ENCODE data around the gene RNF38.
A peak's percentile ranks its signal among the peaks of the same experiment; 100 is the strongest.
"Not testable (repeated sequence)": the region's sequence is repeated elsewhere in the genome, so short reads cannot be mapped to it uniquely, and the experiment has no call there.

The RNF38 gene

GRCh38 chr9:36426348-36426747, 26.3 kb upstream of the RNF38 start:
- no peak for DNase-seq (ENCODE audit: low read depth)
- H3K4me3 ChIP-seq (ENCODE audit: low read depth, low read length) = no peak overlapping the region
- TF ChIP-seq, protein P1, sequence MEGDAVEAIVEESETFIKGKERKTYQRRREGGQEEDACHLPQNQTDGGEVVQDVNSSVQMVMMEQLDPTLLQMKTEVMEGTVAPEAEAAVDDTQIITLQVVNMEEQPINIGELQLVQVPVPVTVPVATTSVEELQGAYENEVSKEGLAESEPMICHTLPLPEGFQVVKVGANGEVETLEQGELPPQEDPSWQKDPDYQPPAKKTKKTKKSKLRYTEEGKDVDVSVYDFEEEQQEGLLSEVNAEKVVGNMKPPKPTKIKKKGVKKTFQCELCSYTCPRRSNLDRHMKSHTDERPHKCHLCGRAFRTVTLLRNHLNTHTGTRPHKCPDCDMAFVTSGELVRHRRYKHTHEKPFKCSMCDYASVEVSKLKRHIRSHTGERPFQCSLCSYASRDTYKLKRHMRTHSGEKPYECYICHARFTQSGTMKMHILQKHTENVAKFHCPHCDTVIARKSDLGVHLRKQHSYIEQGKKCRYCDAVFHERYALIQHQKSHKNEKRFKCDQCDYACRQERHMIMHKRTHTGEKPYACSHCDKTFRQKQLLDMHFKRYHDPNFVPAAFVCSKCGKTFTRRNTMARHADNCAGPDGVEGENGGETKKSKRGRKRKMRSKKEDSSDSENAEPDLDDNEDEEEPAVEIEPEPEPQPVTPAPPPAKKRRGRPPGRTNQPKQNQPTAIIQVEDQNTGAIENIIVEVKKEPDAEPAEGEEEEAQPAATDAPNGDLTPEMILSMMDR (IDR thresholded peaks at IDR 0.05; ENCODE audit: control insufficient read depth, extremely low read depth, insufficient read depth) = no peak

- TF ChIP-seq, protein P1 (IDR thresholded peaks at IDR 0.05; ENCODE audit: control insufficient read depth, extremely low read depth, insufficient read depth) = no peak
- DNase-seq (ENCODE audit: low read depth) = no peak
- H3K4me3 ChIP-seq (ENCODE audit: low read depth, low read length) = no peak overlapping the region
Measured at GRCh38 chr9:36424289-36425055, 24.4 kb upstream of the RNF38 start.

GRCh38 chr9:36423206-36423605, 23.1 kb upstream of the RNF38 start:
- H3K4me3 ChIP-seq (ENCODE audit: low read depth, low read length) = no peak overlapping the region
- DNase-seq (ENCODE audit: low read depth) = no peak
- TF ChIP-seq, protein P1 (IDR thresholded peaks at IDR 0.05; ENCODE audit: control insufficient read depth, extremely low read depth, insufficient read depth) = no peak

DNA sequence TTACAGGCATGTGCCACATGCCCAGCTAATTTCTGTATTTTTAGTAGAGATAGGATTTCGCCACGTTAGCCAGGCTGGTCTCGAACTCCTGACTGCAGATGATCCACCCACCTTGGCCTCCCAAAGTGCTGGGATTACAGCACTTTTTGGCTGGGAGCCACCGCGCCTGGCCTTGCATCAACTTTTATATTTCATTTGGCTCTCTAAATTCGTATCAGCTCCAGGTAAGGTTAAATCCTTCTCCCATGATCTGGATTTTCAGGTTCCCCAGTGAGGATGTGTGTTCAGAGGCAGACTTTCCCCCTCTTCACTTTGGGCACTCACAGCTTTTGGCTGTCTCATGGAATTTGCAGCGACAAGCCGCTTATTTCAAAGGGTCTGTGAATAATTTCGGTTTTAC, 16.8 kb upstream of the RNF38 start:
- no peak overlapping the region for H3K4me3 ChIP-seq (ENCODE audit: low read depth, low read length)
- TF ChIP-seq, protein P1 (IDR thresholded peaks at IDR 0.05; ENCODE audit: control insufficient read depth, extremely low read depth, insufficient read depth) = no peak
- peak; percentile 72 for DNase-seq (ENCODE audit: low read depth)

GRCh38 chr9:36415822-36416525, 15.9 kb upstream of the RNF38 start:
- TF ChIP-seq, protein P1 (IDR thresholded peaks at IDR 0.05; ENCODE audit: control insufficient read depth, extremely low read depth, insufficient read depth) = no peak
- no peak for DNase-seq (ENCODE audit: low read depth)

GRCh38 chr9:36411410-36411809, 11.3 kb upstream of the RNF38 start:
- H3K4me3 ChIP-seq (ENCODE audit: low read depth, low read length); DNase-seq (ENCODE audit: low read depth): not testable (repeated sequence)

More at GRCh38 chr9:36415822-36416525, 15.9 kb upstream of the RNF38 start:
- no peak overlapping the region for H3K4me3 ChIP-seq (ENCODE audit: low read depth, low read length)

- H3K4me3 ChIP-seq (ENCODE audit: low read depth, low read length); DNase-seq (ENCODE audit: low read depth): not testable (repeated sequence)
Measured at GRCh38 chr9:36409076-36409475, 9.0 kb upstream of the RNF38 start.

Measured in LNCaP clone FGC (cell line).